ENCODE measurements around the gene MYH16. TPM values are rescaled to one million over a fixed set of nuclear protein-coding genes. Genes with fewer than 3 reads are reported as not detected.
A peak's percentile ranks its signal among the peaks of the same experiment; 100 is the strongest.
"Not testable (repeated sequence)": the region's sequence is repeated elsewhere in the genome, so short reads cannot be mapped to it uniquely, and the experiment has no call there.

The MYH16 gene
- total RNA-seq, 3 donors from 2014 or later: not detected

DNA sequence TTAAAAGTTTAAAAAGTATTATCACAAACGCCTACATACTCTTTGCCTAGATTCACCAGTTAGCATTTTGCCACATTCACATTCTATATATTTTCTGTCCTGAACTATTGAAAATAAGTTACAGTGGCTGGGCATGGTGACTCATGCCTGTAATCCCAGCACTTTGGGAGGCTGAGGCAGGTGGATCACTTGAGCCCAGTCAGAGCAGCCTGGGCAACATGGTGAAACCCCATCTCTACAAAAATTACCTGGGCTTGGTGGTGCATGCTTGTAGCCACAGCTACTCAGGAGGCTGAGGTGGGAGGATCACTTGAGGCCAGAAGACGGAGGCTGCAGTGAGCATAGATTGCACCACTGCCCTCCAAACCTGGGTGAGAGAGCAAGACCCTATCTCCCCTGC lies 58.4 kb downstream of the MYH16 start:
- ATAC-seq: peak; percentile 16 to 34
- no peaks in the 10 kb centered on the region for H3K27me3 Mint-ChIP-seq (ENCODE audit: low read depth)
- no peaks in the 10 kb centered on the region for H3K9me3 Mint-ChIP-seq
- DNase-seq: no peak
- H3K4me3 Mint-ChIP-seq: no peak overlapping the region
- H3K36me3 Mint-ChIP-seq (ENCODE audit: insufficient read depth): peaks cover 11% of the 10 kb centered on the region
- H3K4me1 Mint-ChIP-seq (ENCODE audit: low read depth): peaks cover 58% of the 10 kb centered on the region

DNA sequence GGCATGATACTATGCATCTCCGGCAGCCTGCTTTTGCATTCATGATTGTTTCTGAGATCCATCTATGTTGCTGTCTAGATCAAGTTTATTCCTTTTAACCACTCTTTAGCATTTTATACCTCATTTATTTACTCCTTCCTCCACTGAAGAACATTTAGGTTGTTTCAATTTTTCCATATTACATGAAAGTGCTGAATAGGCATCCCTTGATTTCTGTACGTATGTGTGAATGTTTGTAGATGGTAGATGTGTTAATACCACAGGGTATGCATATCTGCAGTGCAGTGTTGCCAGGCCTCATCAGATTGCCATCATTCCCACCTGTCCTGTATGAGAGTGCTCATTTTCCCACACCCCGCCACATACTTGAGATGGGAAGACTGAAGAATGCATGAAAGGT lies 67.0 kb downstream of the MYH16 start:
- H3K27me3 Mint-ChIP-seq (ENCODE audit: low read depth): no peaks in the 10 kb centered on the region
- no peak overlapping the region for H3K4me3 Mint-ChIP-seq
- H3K9me3 Mint-ChIP-seq: no peaks in the 10 kb centered on the region
- DNase-seq (no peak), ATAC-seq (no peak)
- H3K4me1 Mint-ChIP-seq (ENCODE audit: low read depth): no peaks in the 10 kb centered on the region
- H3K36me3 Mint-ChIP-seq (ENCODE audit: insufficient read depth): peaks cover 36% of the 10 kb centered on the region

DNA sequence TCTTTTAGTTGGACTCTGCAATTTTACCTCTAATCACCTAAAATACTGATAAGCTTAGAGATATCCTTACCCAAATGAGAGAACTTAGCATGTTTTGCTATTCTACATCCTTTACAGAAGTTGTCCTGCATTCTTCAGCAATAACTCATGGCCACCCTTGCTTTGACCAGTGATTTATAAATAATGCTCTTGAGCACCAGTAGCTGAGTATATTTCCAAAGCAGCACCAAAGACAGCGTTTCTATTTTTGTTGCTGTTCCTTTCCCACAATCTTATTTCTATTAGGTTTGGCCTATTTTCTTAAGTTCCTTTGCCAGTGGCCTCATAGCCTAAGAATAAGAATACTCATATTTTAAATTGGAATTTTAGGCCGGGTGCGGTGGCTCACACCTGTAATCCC lies 68.0 kb downstream of the MYH16 start:
- Mint-ChIP-seq H3K4me1 (ENCODE audit: low read depth) (no peaks in the 10 kb centered on the region), H3K9me3 (no peaks in the 10 kb centered on the region), H3K4me3 (no peak overlapping the region), H3K27me3 (ENCODE audit: low read depth) (no peaks in the 10 kb centered on the region), H3K36me3 (ENCODE audit: insufficient read depth) (peaks cover 33% of the 10 kb centered on the region)
- no peak for DNase-seq
- ATAC-seq: no peak

DNA sequence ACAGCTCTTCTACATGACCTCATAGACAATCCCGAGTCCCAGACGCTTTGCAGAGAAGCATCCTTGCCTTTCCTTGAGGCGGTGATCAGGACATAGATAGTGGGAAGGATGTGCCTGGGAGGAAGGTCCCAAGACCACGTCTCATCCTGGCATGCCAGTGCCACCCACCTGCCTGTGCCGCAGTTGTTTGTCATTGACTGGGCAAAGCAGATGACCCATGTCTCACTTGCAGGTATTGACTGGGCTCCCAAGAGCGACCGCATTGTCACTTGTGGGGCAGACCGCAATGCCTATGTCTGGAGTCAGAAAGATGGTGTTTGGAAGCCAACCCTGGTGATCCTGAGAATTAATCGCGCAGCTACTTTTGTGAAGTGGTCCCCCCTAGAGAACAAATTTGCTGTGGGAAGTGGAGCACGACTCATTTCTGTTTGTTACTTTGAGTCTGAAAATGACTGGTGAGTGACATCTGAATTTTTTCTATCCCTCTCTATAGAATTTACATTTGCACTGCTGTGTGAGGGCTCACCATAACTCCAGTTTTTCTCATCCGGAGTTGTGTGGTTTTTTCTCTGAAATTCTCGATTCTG lies 71.5 kb downstream of the MYH16 start:
- DNase-seq (no peak), ATAC-seq (no peak)
- H3K9me3 Mint-ChIP-seq: no peaks in the 10 kb centered on the region
- H3K27me3 Mint-ChIP-seq (ENCODE audit: low read depth): no peaks in the 10 kb centered on the region
- peaks cover 25% of the 10 kb centered on the region for H3K36me3 Mint-ChIP-seq (ENCODE audit: insufficient read depth)
- H3K4me1 Mint-ChIP-seq (ENCODE audit: low read depth): no peaks in the 10 kb centered on the region
- no peak overlapping the region for H3K4me3 Mint-ChIP-seq

DNA sequence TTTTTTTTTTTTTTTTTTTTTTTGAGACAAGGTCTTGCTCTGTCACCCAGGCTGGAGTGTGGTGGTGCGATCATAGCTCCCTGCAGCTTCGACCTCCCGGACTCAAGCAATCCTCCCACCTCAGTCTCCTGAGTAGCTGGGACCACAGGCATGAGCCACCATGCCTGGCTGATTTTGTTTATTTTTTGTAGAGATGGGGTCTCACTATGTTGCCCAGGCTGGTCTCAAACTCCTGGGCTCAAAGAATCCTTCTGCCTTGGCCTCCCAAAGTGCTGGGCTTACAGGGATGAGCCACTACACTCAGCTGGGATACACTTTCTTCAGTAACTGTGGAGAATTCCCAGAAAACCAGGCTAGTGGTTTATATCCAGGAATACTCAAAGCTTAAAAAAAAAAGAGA lies 78.0 kb downstream of the MYH16 start:
- H3K36me3 Mint-ChIP-seq (ENCODE audit: insufficient read depth): peaks cover 17% of the 10 kb centered on the region
- H3K4me1 Mint-ChIP-seq (ENCODE audit: low read depth); H3K4me3 Mint-ChIP-seq; DNase-seq; H3K27me3 Mint-ChIP-seq (ENCODE audit: low read depth); ATAC-seq; H3K9me3 Mint-ChIP-seq: not testable (repeated sequence)

DNA sequence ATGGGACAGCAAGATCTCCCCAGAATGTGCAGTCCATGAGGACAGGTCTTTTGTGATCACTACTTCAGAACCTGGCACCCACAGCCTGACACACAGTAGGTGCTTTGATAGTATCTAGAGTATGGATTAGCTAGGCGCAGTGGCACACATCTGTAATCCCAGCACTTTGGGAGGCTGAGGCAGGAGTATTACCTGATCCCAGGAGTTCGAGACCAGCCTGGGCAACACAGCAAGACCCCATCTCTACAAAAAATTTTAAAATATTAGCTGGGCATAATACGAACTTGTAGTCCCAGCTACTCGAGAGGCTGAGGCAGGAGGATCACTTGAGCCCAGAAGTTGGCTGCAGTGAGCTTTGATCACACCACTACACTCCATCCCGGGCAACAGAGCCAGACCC lies 79.6 kb downstream of the MYH16 start:
- DNase-seq: no peak
- Mint-ChIP-seq H3K4me1 (ENCODE audit: low read depth) (no peaks in the 10 kb centered on the region), H3K36me3 (ENCODE audit: insufficient read depth) (peaks cover 20% of the 10 kb centered on the region), H3K9me3 (no peaks in the 10 kb centered on the region), H3K4me3 (no peak overlapping the region), H3K27me3 (ENCODE audit: low read depth) (no peaks in the 10 kb centered on the region)
- ATAC-seq: no peak

DNA sequence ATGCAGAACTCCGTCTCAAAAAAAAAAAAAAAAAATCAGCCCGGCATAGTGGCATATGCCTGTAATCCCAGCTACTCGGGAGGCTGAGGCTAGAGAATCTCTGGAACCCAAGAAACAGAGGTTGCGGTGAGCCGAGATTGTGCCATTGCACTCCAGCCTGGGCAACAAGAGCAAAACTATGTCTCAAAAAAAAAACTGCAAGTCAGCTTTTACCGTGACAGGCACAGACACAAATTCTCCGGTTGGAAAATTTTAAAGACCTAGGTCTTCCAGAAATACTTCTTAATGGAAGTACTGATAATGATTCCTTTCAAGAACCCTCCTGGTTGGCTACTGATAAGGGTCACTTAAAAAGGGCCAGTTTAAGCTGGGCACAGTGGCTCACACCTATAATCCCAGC lies 82.5 kb downstream of the MYH16 start:
- DNase-seq (no peak), ATAC-seq (no peak)
- H3K4me3 Mint-ChIP-seq: no peak overlapping the region
- H3K9me3 Mint-ChIP-seq: no peaks in the 10 kb centered on the region
- peaks cover 28% of the 10 kb centered on the region for H3K36me3 Mint-ChIP-seq (ENCODE audit: insufficient read depth)
- H3K27me3 Mint-ChIP-seq (ENCODE audit: low read depth): no peaks in the 10 kb centered on the region
- H3K4me1 Mint-ChIP-seq (ENCODE audit: low read depth): no peaks in the 10 kb centered on the region

DNA sequence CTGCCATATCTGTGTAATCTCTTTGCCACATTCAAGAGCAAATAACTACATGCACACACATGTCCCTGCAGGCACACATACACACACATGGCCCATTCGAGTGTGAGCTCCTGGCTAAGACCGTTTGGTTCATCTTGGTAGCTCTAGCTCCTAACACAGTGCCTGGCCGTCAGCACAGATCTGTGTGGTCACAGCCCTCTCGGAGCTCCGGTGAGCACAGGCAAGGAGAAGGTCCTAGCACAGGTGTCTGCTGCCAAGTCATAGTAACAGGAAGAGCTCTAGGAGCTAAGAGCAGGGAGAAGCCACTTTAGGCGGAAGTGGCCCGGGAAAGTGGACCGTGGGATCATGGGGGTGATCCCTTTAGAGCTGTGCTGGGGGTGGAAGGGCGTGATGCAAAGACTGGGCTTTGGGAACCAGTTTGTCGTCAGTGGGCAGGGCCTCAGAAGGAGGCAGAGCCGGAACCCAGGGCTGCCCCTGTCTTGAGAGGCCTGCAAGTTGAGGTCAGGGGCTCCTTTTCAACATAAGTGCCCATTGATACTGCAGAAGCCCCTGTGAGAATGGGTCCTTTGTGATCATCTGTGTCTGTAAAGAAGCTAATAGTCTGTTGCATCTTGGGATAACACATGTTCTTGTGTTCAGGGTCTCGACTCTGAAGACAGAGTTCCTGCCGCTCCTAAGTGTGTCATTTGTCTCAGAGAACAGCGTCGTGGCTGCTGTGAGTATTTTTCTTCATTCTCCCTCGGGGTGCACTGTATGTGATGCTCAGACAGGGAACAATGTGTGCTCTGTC lies 85.3 kb downstream of the MYH16 start:
- no peaks in the 10 kb centered on the region for H3K27me3 Mint-ChIP-seq (ENCODE audit: low read depth)
- H3K36me3 Mint-ChIP-seq (ENCODE audit: insufficient read depth): peaks cover 21% of the 10 kb centered on the region
- H3K4me3 Mint-ChIP-seq: no peak overlapping the region
- H3K9me3 Mint-ChIP-seq: no peaks in the 10 kb centered on the region
- ATAC-seq (no peak), DNase-seq (no peak)
- no peaks in the 10 kb centered on the region for H3K4me1 Mint-ChIP-seq (ENCODE audit: low read depth)

DNA sequence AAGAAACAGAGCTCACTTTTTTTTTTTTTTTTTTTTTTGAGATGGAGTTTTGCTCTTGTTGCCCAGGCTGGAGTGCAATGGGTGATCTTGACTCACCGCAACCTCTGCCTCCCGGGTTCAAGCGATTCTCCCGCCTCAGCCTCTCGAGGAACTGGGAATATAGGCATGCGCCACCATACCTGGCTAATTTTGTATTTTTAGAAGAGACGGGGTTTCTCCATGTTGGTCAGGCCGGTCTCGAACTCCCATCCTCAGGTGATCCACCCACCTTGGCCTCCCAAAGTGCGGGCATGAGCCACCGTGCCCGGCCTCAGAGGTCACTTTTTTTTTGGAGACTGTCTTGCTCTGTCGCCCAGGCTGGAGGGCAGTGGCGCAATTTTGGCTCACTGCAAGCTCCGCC lies 85.9 kb downstream of the MYH16 start:
- ATAC-seq; H3K4me1 Mint-ChIP-seq (ENCODE audit: low read depth); H3K4me3 Mint-ChIP-seq; H3K9me3 Mint-ChIP-seq; DNase-seq; H3K27me3 Mint-ChIP-seq (ENCODE audit: low read depth): not testable (repeated sequence)
- peaks cover 23% of the 10 kb centered on the region for H3K36me3 Mint-ChIP-seq (ENCODE audit: insufficient read depth)

DNA sequence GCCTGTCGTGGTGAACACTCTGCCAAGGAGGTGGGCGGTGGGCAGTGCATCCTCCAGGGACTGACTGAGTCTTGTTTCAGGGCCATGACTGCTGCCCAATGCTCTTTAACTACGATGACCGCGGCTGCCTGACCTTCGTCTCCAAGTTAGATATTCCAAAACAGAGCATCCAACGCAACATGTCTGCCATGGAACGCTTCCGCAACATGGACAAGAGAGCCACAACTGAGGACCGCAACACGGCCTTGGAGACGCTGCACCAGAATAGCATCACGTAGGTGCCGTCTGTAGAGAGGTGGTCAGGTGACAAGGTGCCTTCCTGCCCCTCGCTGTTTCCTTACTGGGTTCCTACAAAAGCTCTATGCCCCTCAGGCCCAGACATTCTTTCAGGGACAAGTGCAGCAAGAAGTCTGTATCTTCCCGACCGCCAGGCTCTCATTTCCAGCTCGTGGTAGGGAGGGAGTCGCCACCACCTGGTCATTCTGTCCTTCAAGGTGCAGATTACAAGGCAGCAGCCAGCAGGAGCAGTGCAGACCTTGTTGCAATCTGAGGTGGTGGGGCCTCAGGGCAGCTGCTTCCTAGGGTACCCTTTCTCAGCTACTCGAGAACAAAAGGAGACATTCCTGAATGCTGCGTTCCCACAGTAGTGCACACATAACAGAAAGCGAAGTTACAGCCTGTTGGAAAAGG lies 87.0 kb downstream of the MYH16 start:
- Mint-ChIP-seq H3K36me3 (ENCODE audit: insufficient read depth) (peaks cover 26% of the 10 kb centered on the region), H3K4me3 (no peak overlapping the region), H3K27me3 (ENCODE audit: low read depth) (no peaks in the 10 kb centered on the region), H3K9me3 (no peaks in the 10 kb centered on the region), H3K4me1 (ENCODE audit: low read depth) (no peaks in the 10 kb centered on the region)
- DNase-seq (no peak), ATAC-seq (no peak)

Other genes starting within 250 kb of the MYH16 start
- gene SMURF1, start 128.7 kb upstream of the MYH16 start, total RNA-seq: 10 to 100 TPM; 15.1 to 18.1 (median 17.1) TPM
- not detected for gene KPNA7, start 64.7 kb upstream of the MYH16 start, total RNA-seq
- 10 to 100 TPM; 81.5 to 85.5 (median 81.9) TPM for gene ARPC1A, start 53.1 kb downstream of the MYH16 start, total RNA-seq
- 100 to 1,000 TPM; 240 to 282 (median 274) TPM for gene ARPC1B, start 101.9 kb downstream of the MYH16 start, total RNA-seq
- 100 to 1,000 TPM; 231 to 255 (median 235) TPM for gene PDAP1, start 135.8 kb downstream of the MYH16 start, total RNA-seq
- 100 to 1,000 TPM; 174 to 231 (median 178) TPM for gene BUD31, start 136.1 kb downstream of the MYH16 start, total RNA-seq
- 10 to 100 TPM; 11.9 to 15.1 (median 13.9) TPM for gene PTCD1, start 166.0 kb downstream of the MYH16 start, total RNA-seq
- 10 to 100 TPM; 85.8 to 99.9 (median 86.9) TPM for gene CPSF4, start 166.1 kb downstream of the MYH16 start, total RNA-seq
- gene ATP5MF, start 193.3 kb downstream of the MYH16 start, total RNA-seq: 100 to 1,000 TPM; 346 to 393 (median 391) TPM
- gene ZNF789, start 200.1 kb downstream of the MYH16 start, total RNA-seq: 1 to 10 TPM; 5.4 to 9.4 (median 7.1) TPM
- 10 to 100 TPM; 32.0 to 38.1 (median 34.8) TPM for gene ZNF394, start 227.4 kb downstream of the MYH16 start, total RNA-seq
- gene ZKSCAN5, start 231.8 kb downstream of the MYH16 start, total RNA-seq: 1 to 10 TPM; 4.9 to 6.4 (median 6.3) TPM